ENCODE results near the gene DPF3. TPM values are rescaled to one million over a fixed set of nuclear protein-coding genes. Genes with fewer than 3 reads are reported as not detected.

Gene DPF3
- total RNA-seq, 2 experiments from 2014 or later, result 6.6 to 7.4 TPM

DNA sequence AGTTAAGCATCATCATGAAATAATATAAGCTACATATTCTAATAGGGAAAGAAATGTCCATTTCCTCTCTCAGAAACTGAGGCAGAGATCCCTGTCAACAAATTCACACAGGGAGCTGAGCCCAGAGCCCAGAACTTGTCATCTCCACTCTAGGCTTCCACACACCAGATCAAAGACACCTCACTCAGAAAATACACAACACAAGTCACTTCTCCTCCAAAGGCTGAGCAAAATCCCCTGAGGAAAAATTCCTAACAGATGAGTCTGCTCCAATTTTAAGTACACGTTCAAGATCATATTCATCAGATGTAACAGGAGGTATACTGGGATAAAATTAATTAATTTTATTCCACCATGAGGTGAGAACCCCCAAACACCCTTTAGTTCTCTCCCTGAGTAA is 227.3 kb downstream of the DPF3 start:
- no peak for DNase-seq
- ChIA-PET POLR2A (no interaction called here), CTCF (no interaction called here)
- Mint-ChIP-seq H3K4me1 (peaks cover 6% of the 10 kb centered on the region), H3K27me3 (peaks cover 16% of the 10 kb centered on the region), H3K9me3 (no peaks in the 10 kb centered on the region), H3K27ac (no peak overlapping the region), H3K4me3 (no peak overlapping the region), H3K36me3 (ENCODE audit: low read depth) (peaks cover 25% of the 10 kb centered on the region)

DNA sequence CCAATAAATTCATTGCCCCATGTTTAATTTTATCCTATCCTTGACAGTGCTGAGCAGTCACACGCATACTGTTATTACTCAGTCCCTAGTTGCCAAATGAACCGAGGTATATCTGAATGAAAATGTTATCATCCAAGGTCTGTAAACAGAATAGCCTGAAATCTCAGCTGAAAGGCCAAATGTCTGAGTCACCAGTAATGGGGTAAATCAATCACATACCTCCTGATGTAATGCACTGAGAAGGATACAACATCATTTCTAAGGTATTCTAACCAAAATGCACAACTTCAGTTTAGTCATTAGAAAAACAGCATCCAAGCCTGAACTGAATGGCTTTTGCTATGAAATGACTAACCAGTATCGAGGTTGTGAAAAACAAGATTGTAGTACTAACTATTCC is 228.6 kb downstream of the DPF3 start:
- DNase-seq, result no peak
- Mint-ChIP-seq H3K9me3 (no peaks in the 10 kb centered on the region), H3K27ac (no peak overlapping the region), H3K36me3 (ENCODE audit: low read depth) (peaks cover 21% of the 10 kb centered on the region), H3K4me1 (peaks cover 6% of the 10 kb centered on the region), H3K4me3 (no peak overlapping the region), H3K27me3 (peaks cover 14% of the 10 kb centered on the region)
- ChIA-PET POLR2A (no interaction called here), CTCF (no interaction called here)

DNA sequence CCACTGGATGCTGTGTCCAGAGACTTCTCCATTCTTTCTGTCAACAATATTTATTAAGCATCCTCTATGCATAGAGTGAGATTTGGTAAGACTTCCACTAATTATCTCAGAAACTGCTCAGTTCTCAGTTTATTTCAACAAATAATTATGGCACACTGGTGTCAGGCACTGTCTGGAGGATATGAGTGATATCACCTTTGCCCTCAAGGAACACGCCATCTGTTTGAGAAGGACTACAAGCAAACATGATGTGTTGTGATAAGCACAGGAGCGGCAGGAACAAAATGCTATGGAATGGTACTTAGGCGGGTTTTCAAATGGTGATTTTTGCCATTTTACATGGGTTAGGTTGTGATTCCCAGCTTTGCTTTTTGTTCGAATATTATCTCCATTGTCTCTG is 229.2 kb downstream of the DPF3 start:
- H3K36me3 Mint-ChIP-seq (ENCODE audit: low read depth), result peaks cover 16% of the 10 kb centered on the region
- H3K9me3 Mint-ChIP-seq, result no peaks in the 10 kb centered on the region
- no peak for DNase-seq
- H3K4me3 Mint-ChIP-seq, result no peak overlapping the region
- ChIA-PET CTCF (no interaction called here), POLR2A (no interaction called here)
- peaks cover 14% of the 10 kb centered on the region for H3K27me3 Mint-ChIP-seq
- peaks cover 6% of the 10 kb centered on the region for H3K4me1 Mint-ChIP-seq
- no peak overlapping the region for H3K27ac Mint-ChIP-seq

DNA sequence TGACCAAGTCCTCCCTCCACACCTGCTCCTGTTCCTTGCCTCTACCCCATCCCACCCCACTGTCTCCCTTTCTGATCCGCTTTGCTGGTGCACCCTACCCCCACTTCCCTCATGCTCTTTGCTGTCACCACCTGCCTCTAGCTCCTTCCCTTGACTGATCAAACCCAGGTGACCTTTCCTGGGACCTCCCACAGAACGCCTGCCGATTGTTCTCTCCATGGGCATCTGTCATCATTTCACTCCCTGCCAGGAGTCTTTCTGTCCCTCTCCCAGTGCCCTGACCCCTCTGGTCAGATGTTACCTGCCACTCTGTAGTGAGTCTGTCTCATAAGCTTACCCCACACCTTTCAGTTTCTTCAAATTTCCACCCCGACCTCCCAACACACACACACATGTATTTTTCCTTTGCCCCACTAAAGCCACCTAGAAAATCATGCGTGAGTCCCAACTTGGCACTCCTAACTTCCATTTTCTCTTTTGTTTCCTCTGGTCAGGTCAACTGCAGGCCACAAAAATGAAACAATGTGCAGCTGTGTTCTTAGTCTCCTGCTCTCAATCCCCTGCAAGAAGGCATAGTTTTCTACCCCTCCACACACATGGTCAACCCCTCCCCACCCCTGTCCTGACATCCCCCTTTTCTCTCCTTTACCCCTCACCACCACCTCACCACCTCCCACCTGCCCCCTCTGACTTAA is 229.8 kb downstream of the DPF3 start:
- Mint-ChIP-seq H3K36me3 (ENCODE audit: low read depth) (peaks cover 12% of the 10 kb centered on the region), H3K4me3 (no peak overlapping the region), H3K27me3 (peaks cover 9% of the 10 kb centered on the region), H3K27ac (no peak overlapping the region), H3K9me3 (no peaks in the 10 kb centered on the region), H3K4me1 (peaks cover 6% of the 10 kb centered on the region)
- CTCF ChIA-PET, result no interaction called here
- DNase-seq, result no peak
- POLR2A ChIA-PET, result no interaction called here

DNA sequence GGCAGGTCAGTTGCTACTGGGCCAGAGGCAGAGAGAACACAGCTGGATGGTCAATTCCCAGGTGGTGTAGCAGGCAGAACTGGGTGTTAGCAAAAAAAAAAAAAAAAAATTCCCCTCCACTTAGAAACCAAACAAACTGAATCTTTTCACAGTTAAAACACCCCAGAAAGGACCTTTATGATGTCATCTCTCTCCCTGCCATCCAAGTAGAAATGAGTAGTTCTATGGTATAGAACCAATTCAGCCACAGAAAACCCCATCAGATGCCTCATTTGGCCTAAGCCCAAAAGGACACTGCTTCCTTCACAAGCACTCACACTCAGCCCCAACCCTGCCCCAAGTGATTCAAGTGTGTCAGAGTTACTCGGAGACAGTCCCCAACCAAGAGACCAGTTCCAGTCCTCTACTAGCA is 230.8 kb downstream of the DPF3 start:
- Mint-ChIP-seq H3K27me3 (peaks cover 5% of the 10 kb centered on the region), H3K4me1 (peaks cover 6% of the 10 kb centered on the region), H3K4me3 (no peak overlapping the region), H3K9me3 (no peaks in the 10 kb centered on the region), H3K36me3 (ENCODE audit: low read depth) (peaks cover 11% of the 10 kb centered on the region), H3K27ac (peak overlapping the region; percentile 42)
- DNase-seq, result no peak
- CTCF ChIA-PET, result no interaction called here
- POLR2A ChIA-PET, result no interaction called here

DNA sequence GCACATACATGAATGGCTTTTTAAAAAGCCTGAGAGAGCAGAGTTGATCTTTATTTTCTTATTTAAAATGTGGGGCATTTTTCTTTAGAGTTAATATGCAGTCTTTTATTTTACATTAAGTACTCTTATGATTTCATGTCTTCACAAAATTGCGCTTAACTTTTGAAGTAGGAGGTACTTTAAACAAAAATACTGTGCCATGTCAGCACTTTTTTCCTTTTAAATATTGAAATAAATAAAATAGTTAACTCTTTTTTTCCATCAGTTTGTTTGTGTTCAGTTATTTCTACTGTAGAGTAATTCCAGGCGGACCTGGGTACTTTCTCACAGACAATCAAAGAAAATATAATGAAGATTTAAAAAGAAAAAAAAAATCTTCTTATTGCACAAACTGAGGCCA is 231.7 kb downstream of the DPF3 start:
- POLR2A ChIA-PET, result no interaction called here
- CTCF ChIA-PET, result no interaction called here
- Mint-ChIP-seq H3K27me3 (peaks cover 5% of the 10 kb centered on the region), H3K36me3 (ENCODE audit: low read depth) (peaks cover 11% of the 10 kb centered on the region), H3K4me3 (no peak overlapping the region), H3K4me1 (peaks cover 6% of the 10 kb centered on the region), H3K27ac (no peak overlapping the region), H3K9me3 (no peaks in the 10 kb centered on the region)
- no peak for DNase-seq

DNA sequence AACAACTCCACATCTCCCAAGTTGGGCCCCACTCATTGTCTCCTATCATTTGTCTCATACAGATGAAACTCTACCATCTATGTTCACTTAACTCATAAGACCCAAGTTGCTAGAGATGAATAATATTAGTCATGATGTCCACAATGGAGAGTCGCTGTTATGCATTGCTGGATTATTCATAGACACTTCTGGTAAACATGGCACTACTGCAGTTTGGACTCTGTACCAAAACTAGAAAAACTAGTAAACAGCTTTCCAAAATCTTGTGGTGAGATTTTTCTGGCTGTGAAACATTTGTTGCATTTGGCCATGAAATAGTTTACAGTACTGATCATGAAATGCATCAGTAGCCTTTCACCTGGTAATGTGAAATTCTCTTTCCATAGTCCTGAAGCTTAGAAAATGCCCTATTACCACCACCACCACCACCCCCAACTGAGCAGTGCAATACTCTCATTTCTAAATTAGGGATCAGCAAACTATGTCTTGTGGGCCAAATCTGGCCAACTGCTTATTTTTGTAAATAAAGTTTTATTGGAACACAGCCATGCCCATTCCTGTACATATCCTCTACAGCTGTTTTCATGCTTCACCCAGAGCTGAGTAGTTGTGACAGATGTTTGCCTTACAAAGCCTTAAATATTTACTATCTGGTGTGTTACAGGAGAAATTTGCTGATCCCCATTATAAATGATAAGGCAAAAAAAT is 236.5 kb downstream of the DPF3 start:
- Mint-ChIP-seq H3K27ac (no peak overlapping the region), H3K27me3 (peaks cover 8% of the 10 kb centered on the region), H3K36me3 (ENCODE audit: low read depth) (peaks cover 2% of the 10 kb centered on the region), H3K4me3 (no peak overlapping the region), H3K9me3 (no peaks in the 10 kb centered on the region), H3K4me1 (peaks cover 1% of the 10 kb centered on the region)
- ChIA-PET POLR2A (no interaction called here), CTCF (no interaction called here)
- no peak for DNase-seq

DNA sequence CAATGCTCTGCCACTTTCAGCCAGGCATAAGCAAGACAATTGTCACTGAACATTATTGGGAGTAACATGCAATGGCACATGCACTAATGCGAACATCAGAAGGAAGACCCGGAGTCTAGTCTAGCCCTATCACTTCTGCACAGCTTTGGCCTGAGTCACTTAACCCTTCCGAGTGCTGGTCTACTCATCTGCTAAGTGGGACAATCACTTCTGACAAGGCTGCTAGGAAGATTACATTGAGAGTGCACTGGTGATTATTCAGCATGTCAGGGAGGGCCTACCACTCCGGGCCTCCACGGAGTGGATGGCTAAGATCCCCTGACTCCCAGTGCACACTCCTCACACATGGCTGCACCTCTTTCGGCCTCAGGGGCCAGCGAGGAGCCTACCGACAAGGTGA is 240.9 kb downstream of the DPF3 start:
- POLR2A ChIA-PET, result no interaction called here
- H3K4me1 Mint-ChIP-seq, result no peaks in the 10 kb centered on the region
- no peak for DNase-seq
- H3K36me3 Mint-ChIP-seq (ENCODE audit: low read depth), result no peaks in the 10 kb centered on the region
- peaks cover 10% of the 10 kb centered on the region for H3K27me3 Mint-ChIP-seq
- CTCF ChIA-PET, result no interaction called here
- H3K4me3 Mint-ChIP-seq, result no peak overlapping the region
- no peaks in the 10 kb centered on the region for H3K9me3 Mint-ChIP-seq
- H3K27ac Mint-ChIP-seq, result no peak overlapping the region

DNA sequence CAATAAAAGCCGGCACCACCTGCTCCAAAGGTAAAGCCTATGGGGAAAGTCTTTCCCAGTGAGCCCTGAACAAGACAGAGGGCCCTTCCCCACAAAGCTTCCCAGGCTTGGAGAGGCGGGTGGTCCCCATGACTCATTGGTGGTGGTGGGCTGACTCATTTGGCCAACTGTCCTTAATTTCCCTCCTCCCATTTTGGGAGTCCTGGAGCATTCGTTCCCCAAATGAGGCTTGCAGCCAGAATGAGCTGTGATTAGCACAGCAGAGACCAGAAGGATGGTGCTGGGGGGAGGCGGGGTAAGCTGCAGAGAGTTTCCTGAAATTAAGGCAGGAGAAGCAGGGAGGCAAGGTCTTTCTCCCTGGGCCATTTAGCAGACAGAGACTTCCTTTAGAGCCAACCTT is 241.7 kb downstream of the DPF3 start:
- no peaks in the 10 kb centered on the region for H3K4me1 Mint-ChIP-seq
- H3K4me3 Mint-ChIP-seq, result no peak overlapping the region
- ChIA-PET POLR2A (no interaction called here), CTCF (no interaction called here)
- no peaks in the 10 kb centered on the region for H3K9me3 Mint-ChIP-seq
- no peak for DNase-seq
- H3K27me3 Mint-ChIP-seq, result peaks cover 10% of the 10 kb centered on the region
- H3K27ac Mint-ChIP-seq, result no peak overlapping the region
- no peaks in the 10 kb centered on the region for H3K36me3 Mint-ChIP-seq (ENCODE audit: low read depth)

DNA sequence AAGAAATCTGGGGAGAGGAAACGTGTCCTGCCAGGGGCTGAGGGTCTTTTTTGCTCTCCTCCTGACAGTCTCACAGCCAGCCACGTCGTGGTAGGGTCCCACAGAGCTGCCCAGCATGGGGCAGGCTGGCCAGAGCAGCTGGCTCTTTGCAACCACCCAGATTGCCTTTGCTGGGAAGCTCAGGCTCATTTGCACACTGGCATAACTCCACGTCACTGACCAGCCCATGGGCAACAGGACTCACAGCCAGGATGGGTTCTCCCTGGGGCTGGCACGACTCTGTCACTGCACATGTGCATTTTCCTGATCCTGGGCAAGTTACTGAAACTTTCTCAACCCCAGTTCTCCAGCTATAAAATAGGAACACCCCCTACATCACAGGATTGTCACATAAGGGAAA is 242.2 kb downstream of the DPF3 start:
- POLR2A ChIA-PET, result no interaction called here

DNA sequence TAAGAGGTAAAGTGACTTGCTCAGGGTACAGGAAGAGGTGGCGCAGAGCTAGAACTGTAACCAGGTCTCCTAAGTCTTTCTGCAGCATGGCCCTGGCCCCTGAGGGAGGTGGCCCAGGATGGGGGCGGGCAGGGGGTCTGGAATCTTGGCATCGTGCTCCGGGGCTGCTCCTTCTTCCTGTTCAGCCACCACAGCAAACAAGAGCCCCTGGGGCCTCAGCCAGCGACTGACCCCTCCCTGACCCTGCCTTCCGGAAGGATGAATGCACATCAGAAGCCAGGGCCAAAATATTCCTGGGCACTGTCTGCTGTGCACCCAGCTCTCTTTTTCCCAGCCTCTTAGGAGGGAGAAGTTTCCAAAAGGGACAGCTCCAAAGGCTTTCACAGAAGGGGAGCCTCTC is 242.8 kb downstream of the DPF3 start:
- peaks cover 11% of the 10 kb centered on the region for H3K27me3 Mint-ChIP-seq
- no peak overlapping the region for H3K27ac Mint-ChIP-seq
- H3K4me1 Mint-ChIP-seq, result no peaks in the 10 kb centered on the region
- no peaks in the 10 kb centered on the region for H3K36me3 Mint-ChIP-seq (ENCODE audit: low read depth)
- CTCF ChIA-PET, result no interaction called here
- H3K9me3 Mint-ChIP-seq, result no peaks in the 10 kb centered on the region
- POLR2A ChIA-PET, result no interaction called here
- no peak for DNase-seq
- no peak overlapping the region for H3K4me3 Mint-ChIP-seq

More for the DNA sequence above, 242.2 kb downstream of the DPF3 start:
- Mint-ChIP-seq H3K27me3 (peaks cover 6% of the 10 kb centered on the region), H3K4me1 (no peaks in the 10 kb centered on the region), H3K4me3 (no peak overlapping the region), H3K27ac (no peak overlapping the region), H3K36me3 (ENCODE audit: low read depth) (no peaks in the 10 kb centered on the region), H3K9me3 (no peaks in the 10 kb centered on the region)
- CTCF ChIA-PET, result no interaction called here
- no peak for DNase-seq

DNA sequence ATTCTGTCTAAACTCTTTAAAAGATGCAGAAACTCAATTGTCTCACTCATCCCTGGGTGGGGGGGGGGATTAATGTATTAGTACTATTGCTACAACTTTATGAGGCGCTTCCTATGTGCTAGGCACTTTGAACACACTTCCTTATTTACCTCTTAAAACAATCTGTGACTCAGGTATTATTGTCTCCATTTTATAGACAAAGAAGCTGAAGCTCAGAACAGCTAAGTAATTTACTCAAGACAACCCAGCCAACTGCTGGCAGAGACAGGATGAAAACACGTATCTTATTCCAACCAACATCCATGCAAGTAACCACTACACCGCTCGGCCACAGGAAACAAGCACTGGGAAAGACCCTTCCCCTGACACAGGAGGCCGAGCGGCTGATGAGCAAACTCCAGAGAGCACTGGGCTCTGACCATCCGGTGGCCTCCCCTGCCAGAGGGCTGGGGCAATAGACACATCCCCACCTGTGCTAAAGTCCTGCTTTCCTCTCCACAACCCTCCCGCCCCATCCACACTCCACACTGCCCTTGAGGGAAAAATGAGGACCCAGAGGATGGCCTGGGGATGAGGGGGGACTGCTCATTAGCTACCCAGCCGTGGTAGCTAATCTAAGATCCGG is 244.2 kb downstream of the DPF3 start:
- H3K9me3 Mint-ChIP-seq, result no peaks in the 10 kb centered on the region
- ChIA-PET CTCF (interaction anchor here (0.6 to 1.2 kb wide), 3 partner anchors 18 to 1164 kb away, joined by 3 read pairs; no protein-coding TSS in a partner anchor), POLR2A (no interaction called here)
- H3K4me1 Mint-ChIP-seq, result no peaks in the 10 kb centered on the region
- H3K4me3 Mint-ChIP-seq, result no peak overlapping the region
- no peaks in the 10 kb centered on the region for H3K36me3 Mint-ChIP-seq (ENCODE audit: low read depth)
- DNase-seq, result no peak
- no peak overlapping the region for H3K27ac Mint-ChIP-seq
- peaks cover 18% of the 10 kb centered on the region for H3K27me3 Mint-ChIP-seq

DNA sequence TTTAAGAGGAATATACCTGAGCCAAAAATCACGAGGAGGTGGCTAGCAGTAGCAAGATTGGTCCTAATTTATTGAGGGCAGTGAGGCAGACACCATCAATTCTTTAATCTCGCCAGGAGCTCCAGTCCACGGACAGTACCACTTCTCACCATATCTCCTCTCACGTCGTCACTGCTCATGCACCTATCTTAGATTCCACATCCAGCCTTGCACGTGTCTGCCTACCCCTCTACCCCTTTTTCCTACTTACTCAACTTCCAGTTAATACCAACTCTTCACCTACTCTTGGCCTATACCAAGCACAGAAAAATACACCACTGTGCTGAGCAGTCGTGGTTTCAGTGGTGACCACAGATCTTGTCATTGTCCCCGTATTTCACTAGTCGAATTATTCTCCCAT is 246.1 kb downstream of the DPF3 start:
- no peaks in the 10 kb centered on the region for H3K4me1 Mint-ChIP-seq
- H3K27me3 Mint-ChIP-seq, result peaks cover 25% of the 10 kb centered on the region
- POLR2A ChIA-PET, result no interaction called here
- DNase-seq, result no peak
- H3K4me3 Mint-ChIP-seq, result no peak overlapping the region
- peaks cover 3% of the 10 kb centered on the region for H3K9me3 Mint-ChIP-seq
- no peak overlapping the region for H3K27ac Mint-ChIP-seq
- H3K36me3 Mint-ChIP-seq (ENCODE audit: low read depth), result no peaks in the 10 kb centered on the region
- CTCF ChIA-PET, result no interaction called here

Measured in activated CD4-positive, alpha-beta T cell treated with anti-CD3 and anti-CD28 coated beads, Interleukin-2, amount 10 ng/mL, durations not matched to agents 7 days and 5 days (primary cell).